DMS53 (cell line): ENCODE results near the gene SLC45A1.

Source experiments
- DNase-seq: peaks from one replicate; lab custom pipeline; 2025; lab: John Stamatoyannopoulos, UW

Gene SLC45A1

GRCh38 chr1:8352886-8353785, 35.2 kb downstream of the SLC45A1 start:
- no peak for DNase-seq

- DNase-seq = no peak
Observed at GRCh38 chr1:8354038-8354437, 36.1 kb downstream of the SLC45A1 start.

GRCh38 chr1:8355439-8356255, 37.7 kb downstream of the SLC45A1 start:
- DNase-seq = no peak

- DNase-seq = no peak
Observed at GRCh38 chr1:8356256-8357209, 38.6 kb downstream of the SLC45A1 start.

DNA sequence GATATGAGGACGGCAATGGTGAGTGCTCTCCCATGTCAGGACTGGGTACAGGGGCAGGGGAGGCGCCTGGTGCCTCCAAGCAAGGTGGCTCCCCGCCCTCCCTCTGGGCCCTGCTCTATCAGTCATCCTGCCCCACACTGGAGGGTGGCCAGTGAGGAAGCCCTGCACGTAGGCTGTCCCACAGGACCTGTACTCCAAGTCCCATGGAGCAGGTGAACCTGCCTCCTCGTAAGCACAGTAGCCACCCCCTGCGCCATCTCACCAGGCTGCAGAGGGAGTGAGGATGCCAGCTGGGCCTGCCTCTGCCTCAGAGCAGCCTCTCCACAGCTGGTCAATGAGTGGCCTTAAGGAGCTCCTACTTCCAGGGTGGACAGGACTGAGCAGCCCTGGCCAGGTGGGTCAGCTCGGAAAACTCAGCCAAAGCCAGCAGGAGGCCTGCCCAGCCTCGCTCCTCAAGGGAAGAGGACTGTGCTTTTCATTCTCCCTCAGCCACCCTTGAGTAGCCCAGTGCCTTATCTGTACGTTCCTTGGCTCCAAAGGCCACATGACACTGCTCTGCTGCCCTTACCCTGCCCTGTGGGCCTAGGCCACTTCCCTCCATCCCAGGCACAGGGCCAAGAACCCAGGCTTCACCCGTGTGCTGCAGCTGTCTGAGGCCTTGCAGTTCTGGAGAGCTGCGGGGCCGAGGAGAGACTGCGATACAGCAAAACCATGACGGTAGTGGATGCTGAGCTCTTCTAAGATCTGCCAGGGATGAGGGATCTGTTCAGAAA, 39.6 kb downstream of the SLC45A1 start:
- DNase-seq = no peak

DNA sequence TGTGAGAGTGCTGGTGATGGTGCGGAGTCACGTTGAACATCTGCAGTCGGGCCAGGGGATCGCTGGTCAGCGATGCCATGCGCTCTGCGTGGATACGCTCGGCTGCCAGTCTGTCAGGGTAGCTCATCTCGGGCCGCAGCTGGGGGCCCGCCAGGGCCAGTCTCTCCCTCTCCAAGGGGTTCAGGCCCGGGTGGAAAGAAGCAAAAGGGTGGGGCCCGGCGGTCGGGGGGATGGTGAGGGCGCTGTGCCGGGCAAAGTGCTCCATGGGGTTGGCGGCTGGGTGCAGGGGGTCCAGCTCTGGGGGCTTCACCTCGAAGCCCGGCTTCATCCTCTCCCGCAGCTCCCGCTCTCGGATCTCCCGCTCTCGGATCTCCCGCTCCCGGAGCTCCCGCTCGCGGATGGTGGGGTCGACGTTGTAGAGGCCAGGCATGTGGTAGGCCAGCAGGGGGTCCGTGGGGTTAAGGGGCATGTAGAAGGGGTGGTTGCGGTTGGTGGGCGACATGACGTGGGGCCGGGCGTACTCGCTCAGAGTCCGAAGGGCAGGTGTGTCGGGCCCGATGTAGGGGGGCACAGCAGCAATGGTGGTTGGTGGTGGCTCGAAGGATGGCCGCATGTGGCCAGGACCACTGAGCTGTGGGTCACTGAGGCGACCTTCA, 40.5 kb downstream of the SLC45A1 start:
- no peak for DNase-seq

DNA sequence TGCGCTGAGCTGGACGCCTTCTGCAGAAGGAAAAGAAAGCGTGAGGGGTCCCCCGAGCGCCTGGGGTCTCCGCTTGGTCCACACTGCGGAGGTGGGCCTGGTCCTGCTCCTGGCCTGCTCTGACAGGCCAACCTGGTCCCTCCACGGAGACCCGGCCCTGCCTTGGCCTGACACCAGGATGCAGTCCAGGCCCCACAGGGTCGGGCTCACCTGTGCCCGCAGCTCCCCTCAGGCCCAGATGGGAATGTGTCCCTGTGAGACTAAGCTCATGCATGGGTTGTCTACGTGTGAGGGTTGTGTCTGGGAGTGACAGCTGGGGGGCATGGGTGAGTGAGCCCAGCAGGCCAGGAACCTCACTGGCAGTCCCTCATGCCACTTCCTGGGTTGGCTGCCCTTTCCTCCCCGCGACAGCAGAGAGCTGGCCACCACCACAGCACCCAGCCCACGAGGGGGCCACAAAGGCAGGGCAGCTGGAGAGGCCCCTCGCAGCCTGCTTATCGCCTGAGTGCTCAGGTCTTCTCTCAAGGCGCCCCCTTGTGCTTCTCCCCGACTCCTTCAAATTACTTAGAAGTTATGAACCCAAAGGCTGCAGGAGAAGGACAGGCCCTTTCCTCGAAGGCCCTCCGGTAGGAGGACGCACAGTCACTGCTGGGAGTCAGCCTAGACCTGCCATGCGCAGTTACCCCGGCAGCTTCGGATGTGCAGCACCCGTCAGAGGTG, 41.1 kb downstream of the SLC45A1 start:
- no peak for DNase-seq

GRCh38 chr1:8359617-8360481, 41.9 kb downstream of the SLC45A1 start:
- DNase-seq = no peak

DNA sequence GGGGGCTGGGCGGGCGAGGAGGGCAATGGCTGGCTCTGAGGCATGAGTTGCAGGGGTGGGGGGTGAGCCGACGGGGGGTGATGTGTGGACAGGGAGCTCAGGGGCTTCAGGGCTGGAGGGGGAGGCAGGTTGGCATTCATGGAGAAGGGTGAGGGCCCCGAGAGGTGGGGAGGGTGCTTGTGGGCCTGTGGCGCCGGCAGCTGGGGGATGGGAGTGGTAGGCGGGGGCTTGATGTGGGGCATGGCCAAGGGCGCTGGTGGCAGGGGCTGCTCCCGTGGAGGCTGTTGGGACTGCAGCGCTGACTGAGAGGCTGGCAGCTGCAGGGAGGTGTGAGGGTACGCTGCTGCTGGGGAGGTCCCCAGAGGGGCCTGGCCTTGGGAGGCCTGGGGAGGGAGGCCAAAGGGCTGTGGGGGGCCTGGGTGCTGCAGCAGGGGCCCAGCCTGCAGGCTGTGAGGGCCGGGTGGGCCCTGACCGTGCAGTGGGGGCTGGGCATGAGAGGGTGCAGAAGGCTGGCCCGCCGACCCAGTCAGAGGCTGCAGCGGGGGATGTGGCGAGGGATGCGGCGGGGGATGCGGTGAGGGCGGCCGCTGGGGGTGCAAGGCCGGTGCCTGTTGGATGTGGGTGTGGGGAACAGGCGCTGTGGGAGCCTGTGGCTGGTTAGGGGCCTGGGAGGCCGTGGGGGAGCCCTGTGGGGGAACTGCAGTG, 42.7 kb downstream of the SLC45A1 start:
- no peak for DNase-seq

DNA sequence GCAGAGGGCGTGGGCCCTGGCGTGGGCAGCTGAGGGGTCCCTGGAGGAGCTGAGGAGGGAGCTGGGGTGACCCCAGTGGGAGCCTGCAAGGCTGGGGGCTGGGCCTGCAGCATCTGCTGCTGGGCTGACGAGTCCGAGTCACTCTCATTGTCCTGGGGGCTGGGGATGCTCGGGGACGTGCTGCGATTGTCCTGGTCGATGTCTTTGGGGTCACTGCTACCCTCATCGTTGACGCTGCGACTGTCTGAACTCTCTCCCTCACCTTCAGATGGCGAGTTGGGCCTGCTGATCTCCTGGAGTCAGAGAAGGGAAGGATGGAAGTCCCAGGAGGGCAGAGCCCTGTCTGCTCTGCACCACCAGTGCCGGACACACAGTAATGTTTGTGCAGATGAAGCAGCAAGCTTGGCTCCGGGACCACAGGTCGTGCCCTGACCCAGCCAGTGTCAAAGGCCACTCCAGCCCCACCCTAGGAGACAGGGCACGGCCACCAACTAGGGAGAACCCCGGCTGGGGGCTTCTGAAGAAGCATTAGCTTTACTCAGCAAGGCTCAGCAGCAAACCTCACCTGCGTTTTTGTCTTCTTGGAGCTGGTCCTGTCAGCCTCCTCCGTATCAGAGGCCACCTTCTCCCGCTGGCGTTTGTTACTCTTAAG, 43.4 kb downstream of the SLC45A1 start:
- no peak for DNase-seq

- DNase-seq = no peak
Observed at GRCh38 chr1:8362701-8363101, 44.8 kb downstream of the SLC45A1 start.

DNA sequence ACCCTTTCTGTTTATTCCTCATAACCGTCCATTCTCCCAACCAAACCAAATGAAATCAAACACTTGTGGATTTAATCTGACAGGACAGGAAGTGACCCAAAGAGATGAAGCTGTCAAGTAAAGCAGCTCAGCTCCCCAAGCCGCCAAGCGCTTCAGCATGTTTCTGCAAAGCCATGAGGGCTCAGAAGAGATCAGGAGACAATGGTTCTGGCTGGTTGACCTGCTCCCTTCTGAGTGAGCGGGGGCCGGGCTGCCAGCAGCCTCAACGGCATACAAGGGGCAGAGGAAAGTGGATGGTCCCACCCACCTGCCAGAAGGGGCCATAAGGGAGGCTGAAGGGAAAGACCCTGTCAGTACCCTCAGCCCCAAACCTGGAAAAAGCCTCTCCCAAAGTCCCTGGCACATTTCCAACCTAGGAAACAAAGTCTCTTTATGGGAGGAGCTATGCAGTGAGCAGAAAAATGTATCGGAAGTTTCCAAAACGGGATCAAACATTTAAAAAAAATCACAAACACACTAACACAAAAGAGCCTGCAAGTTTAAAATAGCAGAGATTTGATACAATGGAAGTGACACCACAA, 45.4 kb downstream of the SLC45A1 start:
- DNase-seq = no peak

DNA sequence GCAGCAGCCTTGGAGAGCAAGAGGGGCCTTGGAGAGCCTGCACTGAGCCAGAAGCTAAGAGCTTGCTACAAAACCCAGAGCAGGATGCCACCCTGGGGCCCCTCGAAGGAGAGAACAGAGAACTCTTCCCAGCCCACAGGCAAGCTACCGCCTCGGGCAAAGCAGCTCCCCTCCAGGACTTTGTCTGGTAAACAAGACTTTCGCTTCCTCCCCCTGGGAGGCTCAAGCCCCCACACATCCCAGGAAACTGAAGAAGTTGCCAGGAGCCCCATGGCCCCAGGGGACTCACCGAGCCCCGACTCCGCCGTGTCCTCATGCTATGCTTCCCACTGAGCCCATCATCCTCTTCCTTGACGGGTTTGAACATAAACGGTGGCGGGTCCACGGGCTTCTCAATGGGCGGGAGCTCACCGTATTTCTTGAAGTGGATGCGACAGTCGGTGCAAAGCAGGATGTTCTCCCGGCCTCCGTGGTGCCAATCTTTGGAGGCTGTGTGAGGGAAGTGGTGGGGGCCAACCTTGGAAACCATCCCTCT, 45.9 kb downstream of the SLC45A1 start:
- DNase-seq = no peak

GRCh38 chr1:8364528-8365442, 46.9 kb downstream of the SLC45A1 start:
- DNase-seq = no peak

DNA sequence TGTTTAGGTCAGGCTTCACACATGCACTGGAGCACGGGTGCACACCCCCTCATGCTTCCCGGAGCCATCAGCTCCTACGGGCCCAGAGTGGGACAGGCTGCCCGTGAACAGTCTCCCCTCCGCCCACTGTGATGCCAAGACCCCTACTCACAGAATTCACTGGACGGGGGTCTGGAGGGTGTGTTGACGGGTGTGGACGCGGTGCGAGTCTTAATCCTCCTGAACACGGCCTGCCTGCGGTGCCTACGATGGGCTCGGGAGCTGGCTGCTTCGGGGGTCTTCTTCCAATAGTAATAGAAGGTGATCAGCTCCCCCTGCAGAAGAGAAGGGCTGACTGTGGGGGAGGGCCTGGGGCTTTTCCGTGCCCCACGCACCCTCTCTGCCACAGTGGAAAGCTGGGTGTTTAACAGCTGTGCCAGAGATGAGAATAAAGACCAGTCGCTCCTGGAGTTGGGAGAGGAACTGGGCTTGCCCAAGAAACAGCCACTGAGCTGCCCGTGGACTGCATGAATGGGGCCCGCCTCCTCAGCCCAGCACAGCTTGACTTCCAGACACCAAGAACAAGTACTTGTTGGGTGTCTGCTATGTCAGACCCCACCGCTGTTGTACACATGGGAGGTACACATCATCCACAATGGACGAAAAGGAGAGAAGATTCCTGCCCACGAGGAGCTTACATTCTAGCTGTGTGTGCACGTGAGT, 47.9 kb downstream of the SLC45A1 start:
- DNase-seq = no peak
